GM19324 (cell line): ENCODE measurements around the gene DENND10.
"Not testable (repeated sequence)": the region's sequence is repeated elsewhere in the genome, so short reads cannot be mapped to it uniquely, and the experiment has no call there.

Experiments
- ATAC-seq: cut with Tn5 transposase; IDR thresholded peaks from one replicate; pipeline ENCODE4 v1.9.1; 2021; ENCODE audit warnings: mild to moderate bottlenecking, moderate library complexity; ENCODE audit not compliant: unreplicated experiment, low FRiP score

The DENND10 gene

GRCh38 chr10:119165171-119166117 is 61.5 kb downstream of the DENND10 start, which contains the start of gene SFXN4:
Gene SFXN4 (minus strand): TSS chr10:119165714. CDS start chr10:119165647, 67 bp downstream.
- ATAC-seq: peak; percentile 92

GRCh38 chr10:119166118-119166500 is 62.2 kb downstream of the DENND10 start:
- no peak for ATAC-seq

- no peak for ATAC-seq
Measured at GRCh38 chr10:119166564-119166963, 62.7 kb downstream of the DENND10 start.

- ATAC-seq: no peak
Measured at GRCh38 chr10:119167041-119167440, 63.1 kb downstream of the DENND10 start.

- no peak for ATAC-seq
Measured at GRCh38 chr10:119174109-119174508, 70.2 kb downstream of the DENND10 start.

GRCh38 chr10:119176166-119176565 is 72.3 kb downstream of the DENND10 start:
- no peak for ATAC-seq

- ATAC-seq: no peak
Measured at GRCh38 chr10:119177708-119178371, 73.9 kb downstream of the DENND10 start.

GRCh38 chr10:119178372-119179119 is 74.6 kb downstream of the DENND10 start, which contains the start of gene PRDX3:
Gene PRDX3 (minus strand): TSS chr10:119178812. CDS start chr10:119178790, 22 bp downstream.
- ATAC-seq: peak; percentile 94

GRCh38 chr10:119180850-119181400 is 77.0 kb downstream of the DENND10 start:
- not testable (repeated sequence) for ATAC-seq

- no peak for ATAC-seq
Measured at GRCh38 chr10:119183664-119184412, 79.9 kb downstream of the DENND10 start.
